HEK293 (cell line): ENCODE data around the gene FMNL1.
A peak's percentile ranks its signal among the peaks of the same experiment; 100 is the strongest.

Source experiments
- GLIS1 ChIP-seq: fragments of 450-650 bp; formaldehyde crosslinking; IDR thresholded peaks from 2 replicates; pipeline ENCODE4 v1.5.1; 2016; ENCODE audit warnings: missing biosample characterization, missing genetic modification characterization
- KLF8 ChIP-seq: fragments of 450-650 bp; formaldehyde crosslinking; IDR thresholded peaks from 2 replicates; pipeline ENCODE4 v1.5.1; 2016; ENCODE audit warnings: missing biosample characterization, missing genetic modification characterization
- SP2 ChIP-seq: fragments of 450-650 bp; formaldehyde crosslinking; IDR thresholded peaks from 2 replicates; pipeline ENCODE4 v1.5.1; 2016; ENCODE audit warnings: missing biosample characterization, missing genetic modification characterization
- TSHZ1 ChIP-seq: fragments of 450-650 bp; formaldehyde crosslinking; IDR thresholded peaks from 2 replicates; pipeline ENCODE4 v1.5.1; 2016; ENCODE audit warnings: missing biosample characterization, missing genetic modification characterization, borderline replicate concordance
- WT1 ChIP-seq: fragments of 450-650 bp; formaldehyde crosslinking; IDR thresholded peaks from 2 replicates; pipeline ENCODE4 v1.5.1; 2016; ENCODE audit warnings: missing biosample characterization, missing genetic modification characterization
- ZNF10 ChIP-seq: fragments of 450-650 bp; formaldehyde crosslinking; IDR thresholded peaks from 2 replicates; pipeline ENCODE4 v1.5.1; 2017; ENCODE audit warnings: missing biosample characterization, missing genetic modification characterization
- ZNF132 ChIP-seq: fragments of 450-650 bp; formaldehyde crosslinking; IDR thresholded peaks from 2 replicates; pipeline ENCODE4 v1.5.1; 2017; ENCODE audit warnings: missing biosample characterization, missing genetic modification characterization, borderline replicate concordance
- ZNF157 ChIP-seq: fragments of 450-650 bp; formaldehyde crosslinking; IDR thresholded peaks from 2 replicates; pipeline ENCODE4 v1.5.1; 2016; ENCODE audit warnings: missing biosample characterization, missing genetic modification characterization
- ZNF169 ChIP-seq: fragments of 450-650 bp; formaldehyde crosslinking; IDR thresholded peaks from 2 replicates; pipeline ENCODE4 v1.5.1; 2016; ENCODE audit warnings: missing biosample characterization, missing genetic modification characterization
- ZNF18 ChIP-seq: fragments of 450-650 bp; formaldehyde crosslinking; IDR thresholded peaks from 2 replicates; pipeline ENCODE4 v1.5.1; 2016; ENCODE audit warnings: missing biosample characterization, missing genetic modification characterization
- ZNF24 ChIP-seq: fragments of 450-650 bp; formaldehyde crosslinking; IDR thresholded peaks from 2 replicates; pipeline ENCODE4 v1.5.1; 2016; ENCODE audit warnings: missing biosample characterization, missing genetic modification characterization
- ZNF433 ChIP-seq: fragments of 450-650 bp; formaldehyde crosslinking; IDR thresholded peaks from 2 replicates; pipeline ENCODE4 v1.5.1; 2016; ENCODE audit warnings: missing biosample characterization, missing genetic modification characterization, low read depth
- ZNF449 ChIP-seq: fragments of 450-650 bp; formaldehyde crosslinking; IDR thresholded peaks from 2 replicates; pipeline ENCODE4 v1.5.1; 2017; ENCODE audit warnings: missing biosample characterization, mild to moderate bottlenecking, missing genetic modification characterization, moderate library complexity
- ZNF521 ChIP-seq: fragments of 450-650 bp; formaldehyde crosslinking; IDR thresholded peaks from 2 replicates; pipeline ENCODE4 v1.5.1; 2017; ENCODE audit warnings: missing biosample characterization, mild to moderate bottlenecking, missing genetic modification characterization
- ZNF548 ChIP-seq: fragments of 450-650 bp; formaldehyde crosslinking; IDR thresholded peaks from 2 replicates; pipeline ENCODE4 v1.5.1; 2016; ENCODE audit warnings: missing biosample characterization, missing genetic modification characterization
- ZNF549 ChIP-seq: fragments of 450-650 bp; IDR thresholded peaks from 2 replicates; pipeline ENCODE4 v1.5.1; 2018; ENCODE audit warnings: missing biosample characterization, missing genetic modification characterization, mild to moderate bottlenecking, inconsistent platforms, moderate library complexity
- ZNF624 ChIP-seq: fragments of 450-650 bp; formaldehyde crosslinking; IDR thresholded peaks from 2 replicates; pipeline ENCODE4 v1.5.1; 2017; ENCODE audit warnings: missing biosample characterization, missing genetic modification characterization
- ZNF704 ChIP-seq: fragments of 450-650 bp; formaldehyde crosslinking; IDR thresholded peaks from 2 replicates; pipeline ENCODE4 v1.5.1; 2016; ENCODE audit warnings: missing biosample characterization, missing genetic modification characterization
- TF ChIP-seq, protein P1 (sequence below): IDR thresholded peaks from 2 replicates; pipeline ENCODE4 v1.6.1; 2011; ENCODE audit warnings: mild to moderate bottlenecking, low read depth, low read length, borderline replicate concordance
- TF ChIP-seq, protein P2 (sequence below): fragments of 450-650 bp; formaldehyde crosslinking; IDR thresholded peaks from 2 replicates; pipeline ENCODE4 v1.5.1; 2016; ENCODE audit warnings: missing biosample characterization, missing genetic modification characterization
- TF ChIP-seq, protein P3 (sequence below): fragments of 450-650 bp; formaldehyde crosslinking; IDR thresholded peaks from 2 replicates; pipeline ENCODE4; 2016; ENCODE audit warnings: missing biosample characterization, missing genetic modification characterization

FMNL1 gene

DNA sequence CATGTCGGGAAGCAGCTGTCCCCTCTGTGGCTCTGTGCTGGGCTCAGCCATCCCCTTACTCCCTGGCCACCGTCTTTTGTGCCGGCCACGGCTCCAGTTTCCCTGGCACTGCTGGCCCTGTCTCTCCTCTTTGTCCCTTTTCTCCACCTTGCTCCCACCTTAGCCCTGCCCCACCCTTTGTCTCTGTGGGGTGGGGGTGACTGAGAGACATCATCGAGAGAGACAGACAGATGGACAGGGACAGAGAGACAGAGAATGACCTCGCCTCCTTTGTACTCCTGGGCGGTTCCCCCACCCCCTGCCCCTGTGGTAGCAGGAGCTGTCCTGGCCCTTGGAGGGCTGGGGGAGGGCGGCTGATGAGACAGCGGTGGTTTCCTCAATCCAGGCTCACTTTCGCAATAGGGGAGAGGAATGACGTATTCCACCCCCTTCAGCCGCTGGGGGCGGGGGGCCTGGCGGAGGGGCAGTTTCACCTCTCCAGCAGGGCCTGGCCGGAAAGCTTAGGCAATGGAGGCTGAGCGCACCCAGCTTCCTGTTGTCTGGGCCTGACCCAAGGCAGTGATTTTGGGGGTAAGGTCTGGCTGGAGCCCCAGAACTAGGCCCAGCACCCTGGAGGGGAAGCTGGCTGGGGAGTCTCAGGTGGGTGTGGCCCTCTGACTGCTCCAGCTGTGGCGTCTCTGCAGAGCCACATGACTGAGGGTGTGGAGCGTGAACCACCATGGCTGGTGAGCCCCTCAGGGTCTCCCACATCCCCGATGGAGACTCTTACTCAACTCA is 7.3 kb downstream of the FMNL1 start (continued):
- TF ChIP-seq, protein P1, sequence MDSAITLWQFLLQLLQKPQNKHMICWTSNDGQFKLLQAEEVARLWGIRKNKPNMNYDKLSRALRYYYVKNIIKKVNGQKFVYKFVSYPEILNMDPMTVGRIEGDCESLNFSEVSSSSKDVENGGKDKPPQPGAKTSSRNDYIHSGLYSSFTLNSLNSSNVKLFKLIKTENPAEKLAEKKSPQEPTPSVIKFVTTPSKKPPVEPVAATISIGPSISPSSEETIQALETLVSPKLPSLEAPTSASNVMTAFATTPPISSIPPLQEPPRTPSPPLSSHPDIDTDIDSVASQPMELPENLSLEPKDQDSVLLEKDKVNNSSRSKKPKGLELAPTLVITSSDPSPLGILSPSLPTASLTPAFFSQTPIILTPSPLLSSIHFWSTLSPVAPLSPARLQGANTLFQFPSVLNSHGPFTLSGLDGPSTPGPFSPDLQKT: no peak
- no peak for TF ChIP-seq ZNF157 (tag by site-specific recombination)
- TF ChIP-seq ZNF132: no peak
- no peak for TF ChIP-seq ZNF433 (tag by site-specific recombination)
- peak; percentile 69 for TF ChIP-seq KLF8 (tag by site-specific recombination)
- peak; percentile 41; the same call in 1 of the 2 replicates for TF ChIP-seq ZNF24 (tag by site-specific recombination)
- TF ChIP-seq, protein P2, sequence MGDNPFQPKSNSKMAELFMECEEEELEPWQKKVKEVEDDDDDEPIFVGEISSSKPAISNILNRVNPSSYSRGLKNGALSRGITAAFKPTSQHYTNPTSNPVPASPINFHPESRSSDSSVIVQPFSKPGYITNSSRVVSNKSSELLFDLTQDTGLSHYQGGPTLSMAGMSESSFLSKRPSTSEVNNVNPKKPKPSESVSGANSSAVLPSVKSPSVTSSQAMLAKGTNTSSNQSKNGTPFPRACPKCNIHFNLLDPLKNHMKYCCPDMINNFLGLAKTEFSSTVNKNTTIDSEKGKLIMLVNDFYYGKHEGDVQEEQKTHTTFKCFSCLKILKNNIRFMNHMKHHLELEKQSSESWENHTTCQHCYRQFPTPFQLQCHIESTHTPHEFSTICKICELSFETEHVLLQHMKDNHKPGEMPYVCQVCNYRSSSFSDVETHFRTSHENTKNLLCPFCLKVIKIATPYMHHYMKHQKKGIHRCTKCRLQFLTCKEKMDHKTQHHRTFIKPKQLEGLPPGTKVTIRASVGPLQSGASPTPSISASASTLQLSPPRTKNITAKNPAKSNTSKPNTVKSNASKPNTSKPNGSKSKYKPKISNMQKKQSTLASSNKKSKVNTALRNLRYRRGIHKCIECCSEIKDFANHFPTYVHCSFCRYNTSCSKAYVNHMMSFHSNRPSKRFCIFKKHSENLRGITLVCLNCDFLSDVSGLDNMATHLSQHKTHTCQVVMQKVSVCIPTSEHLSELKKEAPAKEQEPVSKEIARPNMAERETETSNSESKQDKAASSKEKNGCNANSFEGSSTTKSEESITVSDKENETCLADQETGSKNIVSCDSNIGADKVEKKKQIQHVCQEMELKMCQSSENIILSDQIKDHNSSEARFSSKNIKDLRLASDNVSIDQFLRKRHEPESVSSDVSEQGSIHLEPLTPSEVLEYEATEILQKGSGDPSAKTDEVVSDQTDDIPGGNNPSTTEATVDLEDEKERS (tag by site-specific recombination): no peak
- TF ChIP-seq, protein P3, sequence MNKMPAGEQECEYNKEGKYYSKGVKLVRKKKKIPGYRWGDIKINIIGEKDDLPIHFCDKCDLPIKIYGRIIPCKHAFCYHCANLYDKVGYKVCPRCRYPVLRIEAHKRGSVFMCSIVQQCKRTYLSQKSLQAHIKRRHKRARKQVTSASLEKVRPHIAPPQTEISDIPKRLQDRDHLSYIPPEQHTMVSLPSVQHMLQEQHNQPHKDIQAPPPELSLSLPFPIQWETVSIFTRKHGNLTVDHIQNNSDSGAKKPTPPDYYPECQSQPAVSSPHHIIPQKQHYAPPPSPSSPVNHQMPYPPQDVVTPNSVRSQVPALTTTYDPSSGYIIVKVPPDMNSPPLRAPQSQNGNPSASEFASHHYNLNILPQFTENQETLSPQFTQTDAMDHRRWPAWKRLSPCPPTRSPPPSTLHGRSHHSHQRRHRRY (tag by site-specific recombination): no peak
- no peak for TF ChIP-seq ZNF521
- no peak for TF ChIP-seq ZNF18 (tag by site-specific recombination)
- no peak for TF ChIP-seq TSHZ1
- TF ChIP-seq SP2: peak; percentile 52
- no peak for TF ChIP-seq ZNF549 (tag by site-specific recombination)
- TF ChIP-seq ZNF10 (tag by site-specific recombination): no peak
- TF ChIP-seq WT1 (tag by site-specific recombination): 0 out of 2 replicates have a peak, but pooled peaks have one; percentile 22
- peak; percentile 94 for TF ChIP-seq GLIS1 (tag by site-specific recombination)
- TF ChIP-seq ZNF624 (tag by site-specific recombination): no peak
- no peak for TF ChIP-seq ZNF169 (tag by site-specific recombination)
- TF ChIP-seq ZNF449 (tag by site-specific recombination): no peak
- TF ChIP-seq ZNF548 (tag by site-specific recombination): no peak
- TF ChIP-seq ZNF704 (tag by site-specific recombination): no peak
